Amniotic epithelial cell (primary cell): ENCODE measurements around the gene MIS18A.
"Not testable (repeated sequence)": the region's sequence is repeated elsewhere in the genome, so short reads cannot be mapped to it uniquely, and the experiment has no call there.

Experiments used
- DNase-seq: peaks from one replicate; pipeline ENCODE4 v3.0.0-alpha.2; 2010; ENCODE audit warnings: low read depth

The MIS18A gene

DNA sequence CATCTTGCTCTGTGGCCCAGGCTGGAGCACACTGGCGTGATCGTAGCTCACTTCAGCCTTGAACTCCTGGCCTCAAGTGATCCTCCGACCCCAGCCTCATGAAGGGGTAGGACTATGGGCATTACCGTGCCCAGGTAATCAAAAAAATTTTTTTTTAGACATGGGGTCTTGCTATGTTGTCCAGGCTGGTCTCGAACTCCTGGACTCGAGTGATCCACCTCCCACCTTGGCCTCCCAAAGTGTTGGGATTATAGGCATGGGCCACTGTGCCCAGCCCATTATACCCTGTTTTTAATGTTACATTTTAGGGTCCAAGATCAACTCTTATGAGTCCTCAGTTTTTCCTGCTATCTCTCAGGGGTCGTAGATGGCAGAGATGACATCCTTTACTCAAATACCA, 26.1 kb upstream of the MIS18A start:
- no peak for DNase-seq

DNA sequence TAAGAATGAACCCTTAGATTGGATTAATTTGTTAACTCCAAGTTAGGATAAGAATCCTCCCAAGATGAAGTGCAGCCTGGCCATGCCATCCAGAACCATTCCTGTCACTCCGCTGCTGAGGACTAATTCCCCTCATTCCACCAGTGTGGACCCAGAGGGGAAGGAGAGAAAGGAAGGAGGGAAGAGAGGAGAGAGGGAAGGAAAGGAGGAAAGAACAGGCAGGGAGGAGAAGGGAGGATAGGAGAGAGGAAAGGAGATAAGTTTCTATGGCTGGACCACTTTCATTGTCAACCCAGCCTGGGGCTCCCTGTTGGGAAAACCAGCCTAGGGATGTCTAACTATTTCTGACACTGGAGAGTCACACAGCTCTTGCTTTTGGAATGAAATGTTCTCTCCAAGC, 24.5 kb upstream of the MIS18A start:
- no peak for DNase-seq

DNA sequence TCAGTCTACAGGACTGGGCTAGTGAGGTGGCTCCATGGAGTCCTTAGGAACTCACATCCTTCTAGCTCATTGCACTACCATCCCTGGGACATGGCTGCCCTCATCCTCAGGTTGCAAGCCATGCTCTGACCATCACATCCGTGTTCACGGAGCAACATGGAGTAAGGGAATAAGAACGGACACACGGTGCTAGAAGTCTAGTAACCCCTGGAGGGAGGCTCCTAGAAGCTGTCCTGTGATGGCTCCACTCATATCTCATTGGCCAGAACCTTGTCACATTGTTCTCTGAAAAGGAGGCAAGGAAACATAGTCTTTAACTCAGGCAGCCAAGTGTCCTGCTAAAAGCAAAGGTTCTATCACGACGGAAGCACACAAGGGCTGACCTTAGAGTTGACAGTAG, 23.7 kb upstream of the MIS18A start:
- no peak for DNase-seq

DNA sequence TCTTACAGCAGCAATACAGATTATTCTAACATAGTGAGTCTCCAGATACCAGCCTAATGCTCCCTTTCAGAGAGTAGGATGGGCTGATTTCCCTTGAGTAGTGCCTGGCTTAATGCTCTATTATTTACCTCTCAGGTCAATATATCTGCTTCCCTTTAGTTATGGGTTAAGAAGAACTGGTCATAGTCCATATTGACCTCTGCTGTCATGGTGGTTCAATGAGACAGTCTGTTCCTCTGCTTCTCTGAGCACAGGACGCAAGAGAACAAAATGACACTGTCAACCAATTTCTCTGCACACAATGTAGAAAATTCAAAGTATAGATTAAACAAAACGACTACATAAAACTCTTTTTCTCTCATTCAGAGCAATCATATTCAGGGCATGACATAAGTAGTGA, 22.7 kb upstream of the MIS18A start:
- DNase-seq, result no peak

DNA sequence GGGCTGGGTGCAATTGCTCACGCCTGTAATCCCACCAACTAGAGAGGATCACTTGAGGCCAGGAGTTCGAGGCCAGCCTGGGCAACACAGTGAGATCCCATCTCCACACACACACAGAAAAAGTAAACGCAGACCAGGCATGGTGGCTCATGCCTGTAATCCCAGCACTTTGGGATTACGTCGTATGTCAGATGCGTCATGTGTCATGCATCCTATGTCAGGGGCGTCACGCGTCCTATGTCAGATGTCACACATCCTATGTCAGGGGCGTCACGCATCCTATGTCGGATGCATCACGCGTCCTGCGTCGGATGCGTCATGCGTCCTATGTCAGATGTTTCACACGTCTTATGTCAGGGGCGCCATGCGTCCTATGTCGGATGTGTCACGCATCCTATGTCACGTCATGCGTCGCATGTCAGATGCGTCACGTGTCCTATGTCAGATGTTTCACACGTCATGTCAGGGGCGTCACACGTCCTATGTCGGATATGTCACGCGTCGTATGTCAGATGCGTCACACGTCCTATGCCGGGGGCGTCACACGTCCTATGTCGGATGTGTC, 21.4 kb upstream of the MIS18A start:
- DNase-seq, result no peak

DNA sequence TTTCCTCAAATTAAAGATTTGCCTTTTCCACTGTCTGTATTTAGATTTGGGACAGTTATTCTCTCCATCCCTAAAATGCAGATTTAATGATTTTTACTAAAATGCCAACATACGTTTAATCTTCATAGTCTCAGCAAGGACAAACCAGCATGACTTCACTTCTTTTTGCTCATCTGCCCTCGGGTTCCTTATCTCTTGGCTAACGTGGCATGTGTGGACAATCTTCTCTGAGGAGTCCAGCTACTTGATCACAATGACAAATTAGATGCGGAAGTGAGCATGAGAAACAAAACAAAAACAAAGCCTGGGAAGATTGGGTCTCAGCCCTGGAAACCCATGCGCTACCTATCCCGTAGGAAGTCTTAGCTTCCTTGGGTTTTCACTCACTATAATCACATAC, 20.8 kb upstream of the MIS18A start:
- DNase-seq, result no peak

DNA sequence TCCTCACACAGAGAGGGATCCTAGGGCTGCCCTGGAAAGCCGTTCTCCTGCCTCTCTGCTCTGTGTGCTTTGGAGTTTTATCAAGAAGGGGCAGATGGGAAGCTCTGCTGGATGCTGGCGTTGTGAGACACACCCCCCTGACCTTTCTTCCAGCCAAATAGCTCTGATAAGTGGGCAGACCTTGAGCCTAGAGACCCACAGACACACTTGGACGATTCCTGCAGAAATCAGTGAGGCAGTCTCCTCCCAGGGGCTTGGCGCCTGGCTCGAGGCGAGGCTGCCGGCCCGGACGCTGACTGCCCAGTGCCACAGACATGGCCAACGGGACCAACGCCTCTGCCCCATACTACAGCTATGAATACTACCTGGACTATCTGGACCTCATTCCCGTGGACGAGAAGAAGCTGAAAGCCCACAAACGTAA, 19.8 kb upstream of the MIS18A start, which contains the start of gene MRAP:
Gene MRAP, plus strand, starts transcription at position 198 of the 424 bp plus-strand sequence. Its CDS starts 117 bp downstream, at position 315.
- DNase-seq, result no peak

DNA sequence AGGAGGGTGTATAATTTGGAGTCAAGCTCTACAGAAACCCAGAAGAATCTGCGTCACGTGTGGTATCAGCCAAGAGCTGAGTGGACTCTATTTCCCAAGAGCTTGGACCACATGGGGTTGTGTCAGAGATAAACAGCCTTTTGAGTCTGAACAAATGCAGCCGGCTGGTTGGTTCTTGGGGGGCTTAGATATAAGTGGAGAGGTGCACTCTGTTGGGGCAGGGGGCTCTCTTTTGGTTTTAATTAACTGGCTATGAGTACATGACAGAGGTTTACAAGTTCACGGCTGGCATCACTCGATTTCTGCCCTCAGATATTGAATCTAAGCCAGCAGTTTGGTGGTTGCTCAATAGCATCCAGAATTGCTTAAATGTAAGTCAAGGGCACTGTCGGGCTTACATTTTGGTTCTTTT, 19.3 kb upstream of the MIS18A start:
- peak; percentile 80 for DNase-seq

DNA sequence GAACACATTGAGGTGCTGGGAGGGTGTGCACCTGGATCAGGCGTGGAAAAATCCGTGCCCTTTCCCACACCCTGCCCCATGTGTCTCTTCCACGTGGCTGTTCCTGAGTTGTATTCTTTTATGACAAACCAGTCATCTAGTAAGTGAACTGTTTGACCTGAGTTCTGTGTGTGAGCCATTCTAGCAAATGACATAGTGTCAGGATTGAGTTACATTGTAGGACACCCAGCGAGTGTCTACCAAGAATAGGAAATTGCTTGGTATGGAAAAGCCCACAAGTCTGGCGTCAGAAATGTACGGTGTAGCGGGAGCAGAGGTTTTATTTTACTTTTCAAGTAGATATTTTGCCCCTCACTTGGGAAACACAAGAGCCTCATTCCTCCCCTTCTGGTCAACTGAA, 18.6 kb upstream of the MIS18A start:
- DNase-seq, result no peak

DNA sequence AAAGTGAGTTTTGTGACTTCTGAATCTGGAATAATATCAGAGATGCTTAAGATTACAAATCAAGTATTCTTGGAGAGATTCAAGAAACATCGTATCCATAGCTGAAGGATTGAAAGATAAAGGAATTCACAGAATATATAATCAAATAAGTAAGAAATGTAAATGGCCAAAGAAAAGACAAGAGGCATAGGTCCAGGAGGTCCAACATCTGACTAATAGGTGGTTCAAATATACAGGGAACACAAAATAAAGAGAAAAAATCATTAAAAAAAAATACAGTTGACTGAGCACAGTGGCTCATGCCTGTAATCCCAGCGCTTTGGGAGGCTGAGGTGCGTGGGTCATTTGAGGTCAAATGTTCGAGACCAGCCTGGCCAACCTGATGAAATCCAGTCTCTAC, 6.6 kb upstream of the MIS18A start:
- no peak for DNase-seq

DNA sequence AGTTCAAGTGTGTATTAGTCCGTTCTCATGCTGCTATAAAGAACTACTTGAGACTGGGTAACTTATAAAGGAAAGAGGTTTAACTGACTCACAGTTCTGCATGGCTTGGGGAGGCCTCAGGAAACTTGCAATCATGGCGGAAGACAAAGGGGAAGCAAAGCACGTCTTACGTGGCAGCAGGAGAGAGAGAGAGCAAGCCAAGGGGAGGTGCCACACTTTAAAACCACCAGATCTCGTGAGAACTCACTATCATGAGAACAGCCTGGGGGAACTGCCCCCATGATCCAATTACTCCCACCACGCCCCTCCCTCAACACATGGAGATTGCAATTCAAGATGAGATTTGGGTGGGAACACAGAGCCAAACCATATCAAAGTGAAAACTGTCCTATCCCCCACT, 4.1 kb upstream of the MIS18A start:
- DNase-seq, result no peak

DNA sequence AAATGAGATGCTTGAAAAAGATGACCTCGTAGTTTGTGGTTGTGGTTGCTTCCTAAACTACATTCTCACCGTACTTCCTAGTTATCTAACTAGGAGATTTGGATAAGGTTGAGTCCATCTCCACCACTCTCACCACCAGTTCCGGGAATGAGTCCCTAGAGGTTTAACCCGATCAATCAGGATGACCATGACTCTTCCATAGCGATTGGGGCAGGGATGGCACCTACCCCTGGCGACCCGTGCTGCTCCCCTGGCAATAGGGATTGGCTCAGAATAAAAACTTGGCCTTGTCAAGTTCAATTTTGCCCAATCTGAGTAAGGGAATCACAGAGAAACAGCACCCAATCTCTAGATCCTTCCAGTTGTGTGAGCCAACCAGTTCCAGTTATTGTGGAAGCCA, 2.7 kb upstream of the MIS18A start:
- peak; percentile 33 for DNase-seq

DNA sequence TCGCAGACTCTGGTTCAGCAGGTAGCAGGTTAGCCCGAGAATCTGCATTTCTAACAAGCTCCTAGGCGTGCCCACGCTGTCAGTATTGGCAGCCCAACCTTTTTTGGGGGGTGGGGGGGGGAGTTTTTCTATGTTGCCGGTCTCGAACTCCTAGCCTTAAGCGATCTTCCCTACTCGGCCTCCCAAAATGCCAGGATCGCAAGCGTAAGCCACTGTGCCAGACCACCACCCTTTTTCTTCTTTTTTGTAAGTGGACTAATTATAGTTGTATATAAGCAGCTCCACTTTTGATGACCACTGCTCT, 480 bp upstream of the MIS18A start:
- DNase-seq, result no peak

DNA sequence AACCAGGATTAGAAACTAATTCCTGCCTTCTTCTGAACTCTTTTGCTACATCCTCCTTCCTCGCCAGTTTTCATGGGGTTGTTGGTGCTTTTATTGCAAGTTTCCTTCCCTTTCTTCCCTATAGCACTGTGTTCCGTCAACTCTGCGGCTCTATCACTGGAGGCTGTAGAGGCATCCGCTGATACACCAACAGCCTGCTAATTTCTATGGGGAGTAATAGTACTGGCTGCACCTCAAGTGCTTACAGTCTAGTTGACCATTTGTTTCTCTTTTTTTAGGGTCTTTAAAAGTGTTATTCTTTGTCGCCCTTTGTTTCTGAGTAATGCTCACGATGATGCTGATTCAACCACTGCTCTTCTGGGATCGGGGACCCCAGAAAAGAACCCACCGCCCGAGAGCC, 746 bp downstream of the MIS18A start:
- DNase-seq, result no peak

DNA sequence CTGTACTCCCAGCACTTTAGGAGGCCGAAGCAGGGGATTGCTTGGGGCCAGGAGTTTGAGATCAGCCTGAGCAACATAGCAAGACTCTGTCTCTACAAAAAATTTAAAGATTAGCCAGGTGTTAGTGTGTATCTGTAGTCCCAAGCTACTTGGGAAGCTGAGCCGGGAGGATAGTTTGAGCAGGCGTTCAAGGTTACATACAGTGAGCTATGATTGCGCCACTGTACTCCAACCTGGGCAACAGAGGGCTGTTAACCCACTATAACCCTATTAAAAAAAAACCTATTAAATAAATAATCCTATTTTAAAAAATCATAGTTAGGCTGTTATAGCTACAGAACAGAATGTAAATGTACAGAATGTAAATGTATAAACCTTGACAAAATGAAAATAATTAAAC, 2.2 kb downstream of the MIS18A start:
- DNase-seq, result no peak

DNA sequence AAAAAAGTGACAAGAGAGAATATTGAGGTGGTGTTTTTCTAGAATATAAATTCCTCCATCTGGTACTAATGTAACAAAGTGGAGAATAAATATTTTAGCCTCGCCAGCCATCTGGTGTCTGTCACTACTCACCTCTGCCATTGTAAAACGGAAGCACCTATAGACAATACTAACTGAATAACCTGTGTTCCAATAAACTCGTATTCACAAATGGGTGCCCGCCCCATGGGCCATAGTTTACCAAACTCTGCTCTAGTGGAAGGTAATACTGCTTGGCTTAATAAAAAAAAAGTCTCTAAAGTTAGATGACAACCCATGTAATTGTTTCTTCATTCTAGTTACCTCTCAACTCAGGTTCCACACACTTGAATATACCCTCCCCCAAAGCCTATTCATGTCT, 8.1 kb downstream of the MIS18A start:
- DNase-seq, result no peak

DNA sequence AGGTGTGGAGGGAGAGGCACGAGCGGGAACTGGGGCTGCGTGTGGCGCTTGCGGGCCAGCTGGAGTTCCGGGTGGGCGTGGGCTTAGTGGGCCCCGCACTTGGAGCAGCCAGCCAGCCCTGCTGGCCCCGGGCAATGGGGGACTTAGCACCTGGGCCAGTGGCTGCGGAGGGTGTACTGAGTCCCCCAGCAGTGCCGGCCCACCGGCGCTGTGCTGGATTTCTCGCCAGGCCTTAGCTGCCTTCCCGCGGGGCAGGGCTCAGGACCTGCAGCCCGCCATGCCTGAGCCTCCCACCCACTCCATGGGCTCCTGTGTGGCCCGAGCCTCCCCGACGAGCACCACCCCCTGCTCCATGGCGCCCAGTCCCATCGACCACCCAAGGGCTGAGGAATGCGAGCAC, 13.5 kb downstream of the MIS18A start:
- DNase-seq, result not testable (repeated sequence)

DNA sequence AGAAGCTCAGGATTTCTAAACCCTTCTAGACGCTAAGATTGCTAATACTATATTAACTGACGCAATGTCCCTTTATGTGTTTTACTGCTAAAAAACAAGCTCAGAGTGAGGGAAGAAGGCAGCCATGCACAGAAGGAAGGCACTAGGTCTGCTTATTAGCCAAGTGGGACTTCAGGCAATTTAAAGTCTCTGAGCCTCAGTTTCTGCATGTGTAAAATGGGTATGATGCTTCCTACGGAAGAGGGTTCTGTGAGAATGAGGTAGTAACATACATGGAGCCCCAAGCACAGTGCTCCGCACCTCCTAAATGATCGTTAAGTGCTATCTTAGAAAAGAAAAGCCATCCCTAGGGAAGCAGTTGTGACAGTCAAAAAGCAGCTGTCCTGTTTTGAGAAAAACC, 16.9 kb downstream of the MIS18A start:
- no peak for DNase-seq

DNA sequence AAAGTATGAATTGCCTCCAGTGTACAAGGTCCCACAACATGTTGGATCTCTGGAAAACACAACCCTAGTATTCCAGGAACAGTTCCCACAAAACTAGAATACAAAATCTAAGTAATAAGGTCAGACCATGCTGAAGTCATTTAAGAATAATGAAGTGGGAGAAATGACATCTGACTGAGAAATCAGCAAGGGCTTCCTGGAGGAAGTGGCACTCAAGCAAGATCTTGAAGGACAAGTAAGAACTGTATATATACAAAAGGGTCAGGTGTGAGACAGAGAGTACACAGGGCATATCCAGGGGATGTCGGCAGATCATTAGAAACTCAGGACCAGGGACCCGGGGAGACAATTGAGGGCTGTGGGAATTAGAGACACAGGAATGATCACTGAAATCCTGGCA, 18.7 kb downstream of the MIS18A start:
- DNase-seq, result no peak

DNA sequence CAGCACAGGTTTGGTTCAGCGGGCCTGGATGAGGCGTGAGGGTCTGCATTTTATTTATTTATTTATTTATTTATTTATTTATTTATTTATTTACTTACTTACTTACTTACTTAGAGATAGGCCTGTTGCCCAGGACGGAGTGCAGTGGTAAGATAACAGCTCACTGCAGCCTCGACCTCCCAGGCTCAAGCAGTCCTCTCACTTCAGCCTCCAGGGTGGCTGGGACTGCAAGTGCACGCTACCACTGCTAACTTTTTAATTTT, 20.1 kb downstream of the MIS18A start:
- DNase-seq, result not testable (repeated sequence)

DNA sequence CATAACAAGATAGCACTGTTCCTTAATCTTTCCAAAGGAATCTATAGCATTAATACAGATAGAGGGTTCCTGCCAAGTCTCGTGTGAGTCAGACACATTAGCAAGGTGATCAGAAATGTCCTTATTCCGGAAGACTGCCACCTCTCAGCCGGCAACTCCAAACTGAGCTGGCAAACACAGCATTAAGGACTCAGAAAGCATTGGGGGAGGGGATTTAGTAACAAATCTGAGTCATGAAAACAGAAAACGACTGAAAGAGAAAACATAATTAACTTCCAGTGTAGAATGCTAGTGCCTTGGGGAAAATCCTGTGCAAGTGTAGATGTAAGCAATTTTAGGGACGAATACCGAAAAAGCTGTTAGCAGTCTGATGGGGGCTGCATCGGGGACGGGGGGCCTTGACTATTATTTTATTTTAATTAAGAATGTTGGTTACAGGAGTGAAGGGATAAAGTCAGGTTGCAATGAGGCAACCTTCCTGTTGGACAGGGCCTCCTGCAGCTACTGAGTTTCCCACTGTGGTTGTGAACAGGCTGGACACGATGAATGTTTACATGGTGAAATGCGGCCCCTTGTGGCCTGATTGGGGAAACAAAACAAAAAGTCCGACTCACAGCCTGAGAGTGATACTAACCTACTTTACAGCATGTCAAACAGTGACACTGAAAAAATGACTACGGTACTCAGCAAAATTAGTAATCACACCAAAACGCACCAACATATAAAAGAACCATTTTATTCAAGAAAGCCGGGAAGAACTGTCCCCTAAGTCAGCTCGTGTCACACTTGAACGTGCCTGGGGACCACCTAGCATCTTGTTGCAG, 20.7 kb downstream of the MIS18A start:
- peak; percentile 81 for DNase-seq

DNA sequence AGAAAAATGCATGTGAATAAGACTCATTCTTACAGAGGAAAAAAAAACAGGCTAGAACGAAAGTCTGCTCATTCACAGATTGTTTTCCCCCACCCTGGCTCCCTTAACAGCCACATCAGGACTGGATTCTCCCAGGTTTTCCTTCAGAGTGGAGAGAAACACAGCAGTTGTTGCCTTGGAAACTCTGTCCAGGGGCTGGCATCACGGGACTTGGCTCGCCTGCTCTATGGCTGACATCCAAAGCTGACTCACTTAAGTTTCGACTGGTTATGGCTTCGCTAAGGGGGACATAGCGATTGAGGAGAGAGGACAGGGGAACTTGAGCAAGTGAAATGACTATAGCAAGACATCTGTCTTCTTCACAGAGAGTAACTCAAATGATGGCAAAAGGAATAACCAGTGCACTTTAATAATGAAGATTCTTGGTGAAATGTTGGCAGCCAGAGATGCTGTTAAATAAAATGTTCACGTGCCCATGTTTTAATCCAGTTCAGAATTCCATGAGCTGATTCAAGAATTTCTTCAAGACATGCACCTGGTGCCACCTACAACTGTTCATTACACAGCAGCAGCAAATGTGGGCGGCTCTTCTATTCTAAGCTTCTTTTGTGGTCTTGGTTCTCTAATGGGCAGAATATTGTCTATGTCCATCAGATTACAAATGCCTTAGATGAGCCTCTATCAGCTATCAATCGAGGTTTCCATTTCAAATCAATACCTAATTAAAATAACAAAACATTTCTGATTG, 21.8 kb downstream of the MIS18A start:
- DNase-seq, result peak; percentile 88

DNA sequence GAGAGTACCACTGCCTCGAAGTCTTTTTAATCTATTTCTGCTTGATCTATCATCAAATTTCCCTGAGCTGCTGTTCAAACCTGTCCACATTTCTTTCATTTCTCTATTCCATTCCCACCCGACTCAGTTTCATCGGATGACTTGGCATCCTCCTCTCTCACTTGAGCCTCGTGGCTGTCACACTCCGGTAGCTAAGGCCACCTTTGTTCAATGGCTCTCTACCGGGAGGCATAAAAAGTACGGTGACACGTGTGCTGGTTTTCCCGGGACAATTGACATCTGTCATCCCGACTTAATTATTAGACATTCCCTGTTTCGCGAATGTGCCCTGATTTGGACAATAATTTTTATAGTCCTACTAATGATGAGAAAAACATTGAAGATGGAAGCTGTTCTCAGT, 22.6 kb downstream of the MIS18A start:
- no peak for DNase-seq

DNA sequence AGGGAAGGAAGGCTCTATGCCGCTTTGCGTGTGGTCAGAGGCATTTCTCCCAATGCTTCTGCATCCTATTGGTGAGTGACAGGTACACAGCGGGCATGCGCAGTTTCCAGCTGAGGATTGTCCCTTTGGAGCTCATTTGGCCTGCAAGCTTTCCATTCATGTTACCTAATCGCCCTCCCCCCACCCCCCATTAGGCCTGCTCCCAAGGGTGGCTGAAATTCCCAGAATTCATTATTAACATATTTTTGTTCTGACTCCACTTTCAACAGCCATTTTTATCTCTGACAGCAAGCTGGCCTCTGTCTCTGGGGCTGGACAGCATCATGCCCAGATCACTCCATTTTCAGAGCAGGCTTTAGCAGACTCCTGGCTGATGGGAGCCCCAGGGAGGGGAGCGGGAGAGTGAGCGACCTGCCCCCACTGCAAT, 25.6 kb downstream of the MIS18A start:
- DNase-seq, result peak; percentile 71
